Right lung (tissue), 5 donors: ENCODE data around the gene PTBP1. TPM values are rescaled to one million over a fixed set of nuclear protein-coding genes. Genes with fewer than 3 reads are reported as not detected.
A peak's percentile ranks its signal among the peaks of the same experiment; 100 is the strongest.

Source experiments
- DNase-seq, 2 donors: peaks; one replicate each; pipeline ENCODE4 v3.0.0-alpha.2; 2013
- polyA plus RNA-seq, 5 donors: library from polyadenylated mRNA; unstranded; fragments of 120-200 nt; gene quantifications; one replicate each; pipeline versions ENCODE4 v1.2.1 to v1.2.3, GENCODE V29; 2013; ENCODE audit warnings: inconsistent platforms in 1 of 5, low replicate concordance in 1 of 5; ENCODE audit not compliant: insufficient read length in 5 of 5, insufficient read depth in 1 of 5

Gene PTBP1
- polyA plus RNA-seq, 5 donors: 294 to 375 (median 310) TPM

DNA sequence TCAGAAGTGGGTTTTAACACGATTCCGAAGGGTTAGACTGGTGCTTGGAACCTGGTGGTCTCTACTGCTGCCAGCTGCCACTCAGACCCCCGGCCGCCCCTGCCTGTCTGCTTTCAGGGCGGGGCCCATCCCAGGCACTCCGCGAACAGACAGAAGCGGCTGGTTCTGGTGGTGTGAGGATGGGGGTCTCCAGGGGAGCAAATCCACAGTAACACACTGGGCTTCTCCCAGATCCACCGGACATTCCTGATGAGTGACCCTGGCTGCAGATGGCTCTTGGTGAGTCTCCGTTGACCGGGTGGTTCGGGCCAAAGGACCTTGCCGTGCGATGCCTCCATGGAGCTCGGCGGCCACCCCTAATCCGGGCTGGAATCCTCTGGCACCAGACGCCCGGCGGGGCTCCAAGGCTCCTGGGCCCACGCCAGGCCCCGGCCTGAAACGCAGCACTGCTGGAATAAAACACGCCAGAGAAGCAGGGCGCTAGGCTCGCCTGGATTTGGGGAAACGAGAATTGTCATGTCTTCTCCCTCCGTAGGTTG lies 2.1 kb upstream of the PTBP1 start:
- no peak for DNase-seq

DNA sequence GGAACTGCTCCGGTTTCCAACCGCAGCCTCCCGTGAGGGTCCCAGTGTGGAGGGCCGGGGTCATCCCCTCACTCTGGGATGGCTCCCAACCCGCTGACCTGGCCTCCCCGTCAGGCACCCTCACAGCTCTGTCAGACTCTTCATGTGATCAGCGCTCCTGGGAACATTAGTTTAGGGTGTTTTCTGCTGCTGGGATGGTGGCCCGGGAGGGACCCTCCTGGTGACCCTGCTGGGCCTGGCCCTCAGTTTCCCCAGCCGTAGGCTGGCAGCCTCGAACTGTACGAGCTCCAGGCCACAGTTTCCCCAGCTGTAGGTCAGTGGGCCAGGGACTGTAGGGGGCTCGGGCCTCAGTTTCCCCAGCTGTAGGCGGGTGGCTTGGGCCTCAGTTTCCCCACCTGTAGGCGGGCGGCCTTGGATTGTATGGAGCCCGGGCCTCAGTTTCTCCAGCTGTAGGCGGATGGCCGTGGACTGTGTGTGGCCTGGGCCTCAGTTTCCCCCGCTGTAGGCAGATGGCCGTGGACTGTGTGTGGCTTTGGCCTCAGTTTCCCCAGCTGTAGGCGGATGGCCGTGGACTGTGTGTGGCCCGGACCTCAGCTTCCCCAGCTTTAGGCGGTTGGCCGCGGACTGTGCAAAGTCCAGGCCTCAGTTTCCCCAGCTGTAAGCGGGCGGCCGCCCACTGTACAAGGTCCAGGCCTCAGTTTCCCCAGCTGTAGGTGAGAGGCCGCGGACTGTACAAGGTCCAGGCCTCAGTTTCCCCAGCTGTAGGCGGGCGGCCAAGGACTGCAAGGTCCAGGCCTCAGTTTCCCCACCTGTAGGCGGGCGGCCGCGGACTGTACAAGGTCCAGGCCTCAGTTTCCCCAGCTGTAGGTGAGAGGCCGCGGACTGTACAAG lies 1.3 kb upstream of the PTBP1 start:
- DNase-seq: no peak

DNA sequence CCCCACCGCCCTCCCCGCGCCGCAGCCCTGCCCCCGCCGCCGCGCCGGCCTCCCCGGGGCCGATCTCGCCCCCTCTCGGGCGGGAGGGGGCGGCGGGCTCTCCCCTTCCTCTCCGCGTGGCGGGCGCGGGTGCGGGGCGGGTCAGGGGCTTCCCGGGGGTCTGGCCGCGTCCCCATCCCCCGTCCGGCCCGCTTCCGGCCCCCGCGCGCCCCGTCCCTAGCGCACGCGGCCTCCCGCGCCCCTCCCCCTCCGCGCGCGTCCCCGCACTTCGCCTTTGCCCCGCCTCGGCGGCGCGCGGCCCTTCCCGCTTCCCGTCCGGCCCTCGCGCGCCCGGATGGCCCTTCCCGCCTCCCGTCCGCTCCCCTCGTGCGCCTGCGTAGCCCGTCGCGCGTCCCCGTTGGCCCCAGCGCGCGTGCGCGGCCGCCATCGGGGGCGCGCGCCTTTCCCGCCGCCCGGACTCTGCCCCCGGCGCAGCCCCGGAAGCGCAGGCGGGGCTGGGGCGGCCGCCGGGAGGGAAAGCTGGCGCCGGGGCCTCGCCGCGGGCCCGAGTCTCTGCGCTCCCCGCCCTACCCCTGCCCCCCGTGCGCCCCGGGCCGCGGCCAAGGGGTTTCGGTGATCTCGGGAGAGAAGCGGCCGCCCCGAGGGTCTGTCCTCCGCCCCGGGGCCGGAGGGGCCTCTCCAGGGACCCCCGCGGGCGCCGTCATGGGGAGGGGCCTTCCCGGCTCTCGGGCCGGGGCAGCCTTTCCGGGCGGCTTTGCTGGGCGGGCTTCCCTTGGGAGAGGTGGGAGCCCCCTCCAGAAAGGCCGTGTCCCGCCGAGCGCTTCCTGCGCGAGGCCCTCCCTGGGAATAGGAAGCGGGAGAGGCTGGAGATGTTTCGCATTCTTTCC lies 519 bp downstream of the PTBP1 start:
- peak; percentile 90 to 91 for DNase-seq

DNA sequence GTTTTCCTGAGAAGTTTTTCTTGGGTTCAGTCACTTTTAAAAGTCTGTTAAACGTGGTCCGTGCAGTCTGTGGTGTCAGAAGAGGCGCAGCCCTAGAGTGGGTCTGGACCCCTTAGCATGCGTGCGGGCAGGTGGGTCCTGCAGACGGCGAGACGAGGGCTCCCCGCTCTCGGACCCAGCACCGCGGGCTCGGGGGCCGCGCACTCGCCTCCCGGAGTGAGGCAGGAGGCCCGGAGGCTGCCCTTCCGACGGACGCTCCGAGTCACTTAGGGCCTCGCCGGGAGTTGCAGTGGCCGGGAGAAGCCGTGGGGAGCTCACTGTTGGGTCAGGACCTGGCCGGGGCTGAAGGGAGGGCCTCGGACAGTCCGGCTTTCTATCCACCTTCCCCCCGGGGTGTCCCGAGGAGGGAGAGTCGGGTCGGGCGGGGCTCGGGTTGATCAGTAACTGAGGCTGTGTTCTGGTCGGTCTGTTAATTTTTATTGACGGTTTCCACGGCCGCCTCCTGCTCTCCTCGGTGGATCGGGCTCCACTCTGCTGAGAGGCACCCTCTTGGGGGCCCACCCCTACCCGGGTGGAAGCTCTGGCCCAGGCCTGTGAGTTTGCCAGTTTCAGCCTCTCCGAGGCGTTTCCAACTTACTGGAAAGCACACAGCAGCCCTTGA lies 1.3 kb downstream of the PTBP1 start:
- no peak for DNase-seq

- DNase-seq: no peak
Measured at GRCh38 chr19:799076-799881, 2.0 kb downstream of the PTBP1 start.

- no peak for DNase-seq
Measured at GRCh38 chr19:800360-801029, 3.2 kb downstream of the PTBP1 start.

DNA sequence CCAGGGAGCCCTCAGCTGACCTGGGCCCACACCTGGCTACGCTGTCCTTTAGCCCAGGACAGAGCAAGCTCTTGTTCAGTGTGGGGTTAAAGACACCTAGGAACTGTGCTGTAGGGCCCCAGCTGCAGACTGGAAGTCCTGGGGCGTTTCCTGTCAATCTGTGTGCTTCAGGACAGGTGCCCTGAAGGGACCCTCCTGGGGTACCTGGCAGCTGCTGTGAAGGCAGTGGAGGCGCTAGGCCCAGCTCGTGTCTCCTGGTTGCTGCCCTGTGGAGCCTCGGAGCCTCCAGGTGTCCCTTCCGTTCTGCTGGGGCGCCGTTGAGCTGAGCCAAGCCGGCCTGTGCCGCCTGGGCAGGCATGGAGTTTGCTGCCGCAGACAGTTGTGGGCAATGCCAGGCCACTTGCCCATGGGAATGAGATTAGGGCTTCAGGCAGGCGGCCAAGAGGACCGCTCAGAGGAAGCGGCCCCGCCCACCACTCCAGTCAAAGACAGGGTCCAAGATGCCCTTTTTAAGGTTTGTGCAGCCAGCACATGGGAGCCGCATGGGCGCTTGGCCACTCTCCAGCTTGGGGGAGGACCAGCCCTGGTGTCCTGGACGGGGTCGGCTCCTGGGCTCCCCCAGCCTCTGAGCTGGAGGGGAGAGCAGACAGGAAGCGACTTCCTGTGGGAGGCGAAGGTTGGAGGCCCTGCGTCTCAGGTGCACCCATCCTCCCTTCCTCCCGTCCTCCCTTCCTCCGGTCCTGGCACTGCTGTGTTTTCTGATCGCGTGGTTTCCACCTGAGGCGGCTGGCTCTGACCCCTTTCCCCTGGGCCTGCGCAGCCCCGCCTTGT lies 4.0 kb downstream of the PTBP1 start:
- DNase-seq: no peak

DNA sequence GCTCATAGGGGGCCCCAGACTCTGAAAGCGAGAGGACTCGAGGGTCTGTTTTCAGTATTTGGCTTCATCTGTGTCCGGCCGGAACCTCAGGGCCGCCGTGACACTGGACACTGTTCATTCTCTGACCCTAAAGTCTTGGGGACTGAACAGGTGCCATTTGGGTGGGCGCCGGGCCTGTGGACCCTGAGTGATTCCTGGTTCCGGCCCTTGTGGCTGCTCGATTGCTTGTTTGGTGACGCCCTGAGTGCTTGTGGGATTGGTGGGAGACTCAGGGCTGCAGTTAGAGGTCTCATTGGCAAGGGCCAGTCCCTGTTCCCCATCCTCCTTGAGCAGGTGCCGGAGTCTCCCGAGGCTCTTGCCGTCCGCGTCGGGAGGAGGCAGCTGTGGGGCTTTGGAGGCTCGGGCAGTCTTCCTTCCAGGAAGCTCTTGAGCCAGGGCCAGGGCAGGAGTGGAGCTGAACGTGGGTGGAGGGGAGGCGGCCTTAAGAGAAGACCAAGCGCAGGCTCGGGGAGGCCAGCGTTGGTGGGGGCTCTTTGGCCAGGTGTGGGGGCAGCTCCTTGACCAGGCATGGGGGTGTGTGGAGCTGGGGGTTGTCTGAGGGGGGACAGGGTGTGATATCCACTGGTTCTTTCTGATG lies 4.7 kb downstream of the PTBP1 start:
- no peak for DNase-seq

DNA sequence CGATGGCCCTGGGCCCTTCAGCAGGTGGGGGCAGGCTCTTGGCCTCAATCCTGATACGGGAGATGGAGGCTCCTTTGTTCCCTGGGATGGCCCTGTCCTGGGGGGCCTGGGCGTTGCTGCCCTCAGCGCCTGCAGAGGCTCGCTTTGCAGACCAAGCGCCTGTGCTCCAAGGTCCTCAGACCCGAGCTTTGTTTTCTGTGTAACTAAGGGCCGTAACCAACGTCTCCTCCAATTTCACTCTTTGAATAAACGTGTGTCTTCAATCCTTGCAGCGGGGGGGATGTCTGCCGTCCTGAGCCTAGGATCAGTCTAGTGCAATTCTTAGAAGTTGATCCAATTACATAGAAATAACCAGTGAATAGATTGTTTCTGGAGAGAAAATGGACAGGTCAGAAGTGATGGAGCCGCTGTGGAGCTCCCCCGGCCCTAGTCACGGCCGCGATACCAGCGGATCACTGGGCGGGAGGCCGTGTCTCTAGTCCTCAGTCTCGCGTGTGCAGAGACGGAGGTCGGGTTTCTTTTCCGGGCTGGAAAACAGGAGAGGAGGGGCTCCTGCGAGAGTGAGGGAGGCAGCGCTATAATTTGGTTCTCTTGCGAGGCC lies 5.3 kb downstream of the PTBP1 start:
- DNase-seq: no peak

DNA sequence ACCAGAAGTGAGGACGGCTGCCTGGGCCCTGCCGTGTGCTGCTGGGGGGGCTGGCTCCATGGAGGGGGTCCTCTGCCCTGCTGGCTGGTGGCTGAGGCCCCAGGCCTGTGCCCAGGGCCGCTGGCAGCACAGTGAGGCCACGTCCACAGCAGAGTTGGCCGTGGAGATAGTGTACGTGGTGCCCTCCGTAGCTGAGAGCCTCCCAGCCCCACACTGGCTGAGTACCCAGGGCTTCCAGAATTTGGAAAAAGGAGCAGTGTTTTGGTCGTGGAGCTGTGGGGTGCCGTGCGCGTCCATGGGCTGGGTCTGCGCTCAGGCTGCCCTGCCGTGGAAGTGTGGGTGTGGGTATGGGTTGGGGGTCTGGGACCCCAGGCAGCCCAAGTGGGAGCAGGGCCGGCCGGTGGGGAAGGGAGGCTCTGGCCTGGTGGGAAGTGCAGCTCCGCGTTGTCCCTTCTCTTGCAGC lies 5.9 kb downstream of the PTBP1 start:
- DNase-seq: no peak

DNA sequence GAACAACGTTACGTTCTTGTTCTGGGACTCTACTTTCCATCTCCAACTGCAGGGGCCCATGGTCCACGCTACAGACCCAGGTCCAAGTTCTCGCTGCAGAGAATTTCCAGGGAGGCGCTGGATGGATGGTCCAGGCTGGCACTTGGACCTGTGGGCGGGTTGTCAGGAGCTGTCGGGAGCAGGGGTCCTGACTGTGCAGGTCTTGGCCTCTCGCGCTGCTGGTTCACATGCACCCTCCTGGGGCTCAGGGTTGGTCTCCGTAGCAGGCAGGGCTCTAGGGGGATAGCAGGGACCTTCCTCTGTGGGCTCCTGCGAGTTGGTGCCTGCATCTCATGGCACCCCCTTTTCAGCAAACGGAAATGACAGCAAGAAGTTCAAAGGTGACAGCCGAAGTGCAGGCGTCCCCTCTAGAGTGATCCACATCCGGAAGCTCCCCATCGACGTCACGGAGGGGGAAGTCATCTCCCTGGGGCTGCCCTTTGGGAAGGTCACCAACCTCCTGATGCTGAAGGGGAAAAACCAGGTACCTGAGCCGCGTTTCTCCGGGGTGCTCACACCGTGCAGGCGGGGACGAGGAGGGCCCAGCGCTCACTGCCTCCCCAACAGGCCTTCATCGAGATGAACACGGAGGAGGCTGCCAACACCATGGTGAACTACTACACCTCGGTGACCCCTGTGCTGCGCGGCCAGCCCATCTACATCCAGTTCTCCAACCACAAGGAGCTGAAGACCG lies 6.6 kb downstream of the PTBP1 start:
- no peak for DNase-seq

- DNase-seq: no peak
Measured at GRCh38 chr19:804419-805165, 7.3 kb downstream of the PTBP1 start.

DNA sequence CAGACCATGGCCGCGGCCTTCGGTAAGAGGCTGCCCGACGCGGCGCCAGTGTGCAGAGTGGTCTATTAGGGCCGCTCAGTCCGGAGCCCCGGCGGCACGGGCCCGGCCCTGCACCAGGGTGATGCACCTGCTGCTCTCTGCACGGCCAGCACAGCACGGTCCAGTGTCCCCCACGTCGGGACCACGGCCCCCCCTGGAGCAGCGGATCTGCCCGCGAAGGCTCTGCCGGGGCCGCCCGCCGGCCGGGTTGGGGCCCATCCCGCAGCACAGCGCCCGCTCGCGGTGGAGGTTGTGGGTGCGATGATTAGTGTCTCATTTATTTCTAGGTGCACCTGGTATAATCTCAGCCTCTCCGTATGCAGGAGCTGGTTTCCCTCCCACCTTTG lies 7.9 kb downstream of the PTBP1 start:
- DNase-seq: no peak

DNA sequence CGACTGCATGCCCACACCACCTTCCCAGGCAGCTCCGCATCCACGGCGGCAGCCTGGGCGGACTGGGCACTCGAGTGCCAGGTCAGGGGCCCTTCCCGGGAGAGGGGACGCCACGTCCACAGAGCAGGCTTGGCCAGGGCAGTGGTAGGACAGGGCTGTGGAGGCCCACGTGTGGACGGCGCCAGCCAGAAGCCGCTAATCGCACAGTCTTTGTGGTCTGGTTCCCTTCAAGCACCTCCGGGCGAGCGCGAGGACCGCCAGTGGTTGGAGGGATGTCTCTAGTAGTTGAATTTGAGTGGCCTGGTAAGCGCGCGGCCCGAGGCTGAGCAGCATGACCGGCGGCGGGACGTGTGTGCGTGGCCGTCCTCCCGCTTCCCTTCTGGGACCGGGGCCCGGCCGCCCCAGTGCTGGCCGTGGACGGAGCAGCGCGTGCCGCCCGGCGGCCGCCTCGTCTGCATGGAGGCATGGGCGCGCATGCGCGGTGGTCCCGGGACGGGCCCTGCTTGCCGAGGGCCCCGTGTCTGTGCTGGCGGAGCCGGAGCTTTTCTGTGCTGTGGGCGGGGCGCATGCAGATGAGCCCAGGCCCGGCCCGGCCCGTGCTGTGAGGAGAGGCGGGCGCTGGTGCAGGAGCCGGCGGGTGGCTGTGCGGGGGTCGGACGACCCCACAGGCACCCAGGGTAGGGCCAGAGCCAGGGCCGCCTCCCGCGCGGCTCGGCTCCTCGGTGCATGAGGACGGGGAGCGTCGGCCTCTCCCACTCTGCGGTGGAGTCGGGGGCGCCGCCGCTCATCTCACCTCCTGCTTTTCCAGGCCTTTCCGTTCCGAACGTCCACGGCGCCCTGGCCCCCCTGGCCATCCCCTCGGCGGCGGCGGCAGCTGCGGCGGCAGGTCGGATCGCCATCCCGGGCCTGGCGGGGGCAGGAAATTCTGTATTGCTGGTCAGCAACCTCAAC lies 8.6 kb downstream of the PTBP1 start:
- no peak for DNase-seq

- DNase-seq: no peak
Measured at GRCh38 chr19:806815-807421, 9.7 kb downstream of the PTBP1 start.
